Omental fat pad (tissue), 4 donors: ENCODE results near the gene LAPTM5. TPM values are rescaled to one million over a fixed set of nuclear protein-coding genes. Genes with fewer than 3 reads are reported as not detected.

Source experiments
- ATAC-seq: fragments of 150-250 bp; one replicate; pipeline ENCODE4 v1.9.1; 2016; ENCODE audit warnings: mild to moderate bottlenecking, moderate library complexity; ENCODE audit not compliant: low FRiP score
- DNase-seq: peaks from one replicate; pipeline ENCODE4 v3.0.0-alpha.2; 2019; ENCODE audit warnings: low spot score
- CTCF ChIP-seq, 3 donors: fragments of 450-650 bp; IDR thresholded peaks; one replicate each; pipeline ENCODE4 v1.5.1; 2016 to 2017; ENCODE audit warnings: antibody characterized with exemption in 3 of 3, mild to moderate bottlenecking in 3 of 3, moderate library complexity in 2 of 3
- total RNA-seq, 4 donors: library from RNA; depleted of rRNA; stranded (reverse); fragments of >200 nt; gene quantifications; one replicate each; pipeline ENCODE4 v1.1.0, GENCODE V29; 2016

Gene LAPTM5
- total RNA-seq, 4 donors from 2014 or later: 87.4 to 327 (median 154) TPM

DNA sequence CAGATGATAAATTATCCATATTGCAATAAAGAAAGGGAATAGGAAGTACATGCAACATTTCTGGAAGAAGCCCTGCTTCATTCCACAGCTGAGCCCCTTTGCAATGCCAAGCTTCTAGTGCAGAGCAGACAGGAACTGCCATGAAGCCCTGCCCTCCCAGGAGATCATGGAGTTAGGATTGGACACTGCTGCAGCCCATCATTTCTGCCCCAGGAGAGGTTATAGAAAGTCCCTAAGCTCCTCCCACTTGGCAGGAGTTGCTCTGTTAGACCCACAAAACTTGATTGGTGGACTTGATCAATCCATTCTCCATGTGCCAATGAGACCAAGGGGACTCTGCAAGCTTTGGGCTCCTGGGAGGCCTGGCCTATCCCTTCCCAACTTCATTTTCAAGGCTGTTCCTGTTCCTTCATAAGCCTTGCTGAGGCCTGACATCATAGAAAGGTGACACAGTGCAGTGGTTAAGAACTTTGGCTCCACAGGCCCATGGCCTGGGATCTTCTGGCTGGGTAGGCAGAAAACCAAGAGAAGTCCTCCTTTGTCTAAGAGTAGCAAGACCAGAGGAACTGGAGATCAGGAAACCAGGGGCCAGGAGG, 1.3 kb upstream of the LAPTM5 start:
- no peak for ATAC-seq
- TF ChIP-seq CTCF (IDR thresholded peaks at IDR 0.05): no peak
- DNase-seq: no peak

- DNase-seq (no peak), ATAC-seq (no peak)
- TF ChIP-seq CTCF (IDR thresholded peaks at IDR 0.05): no peak
Observed at GRCh38 chr1:30758121-30758688, 631 bp upstream of the LAPTM5 start.

- ATAC-seq (peak; percentile 41), DNase-seq (peak; percentile 49)
- TF ChIP-seq CTCF (IDR thresholded peaks at IDR 0.05): no peak
Observed at GRCh38 chr1:30756545-30757351, 826 bp downstream of the LAPTM5 start.

DNA sequence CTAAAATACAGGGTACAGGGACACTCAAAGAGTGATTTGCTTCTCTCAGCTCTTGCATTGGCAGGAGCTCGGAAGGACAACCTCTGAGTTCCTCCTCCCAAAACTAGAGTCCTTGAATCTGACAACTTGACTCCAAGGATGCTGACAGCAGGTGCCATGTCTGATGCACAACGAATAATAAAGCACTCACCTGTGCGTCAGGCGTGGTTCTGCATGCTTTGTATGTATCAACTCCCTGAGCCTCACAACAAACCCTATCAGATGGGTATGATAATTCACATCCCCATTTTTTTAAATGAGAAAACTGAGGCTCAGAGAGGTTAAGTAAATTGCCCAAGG, 1.4 kb downstream of the LAPTM5 start:
- ATAC-seq (no peak), DNase-seq (no peak)
- TF ChIP-seq CTCF (IDR thresholded peaks at IDR 0.05): no peak

- DNase-seq (no peak), ATAC-seq (no peak)
- no peak for TF ChIP-seq CTCF (IDR thresholded peaks at IDR 0.05)
Observed at GRCh38 chr1:30755746-30756145, 1.8 kb downstream of the LAPTM5 start.

- ATAC-seq (no peak), DNase-seq (no peak)
- TF ChIP-seq CTCF (IDR thresholded peaks at IDR 0.05): no peak
Observed at GRCh38 chr1:30755334-30755733, 2.2 kb downstream of the LAPTM5 start.
